HG02884 (cell line): ENCODE measurements around the gene MRPL39.

ENCODE experiments used
- ATAC-seq: cut with Tn5 transposase; IDR thresholded peaks from one replicate; pipeline ENCODE4 v1.9.1; 2021; ENCODE audit warnings: mild to moderate bottlenecking, moderate library complexity; ENCODE audit not compliant: unreplicated experiment

The MRPL39 gene

DNA sequence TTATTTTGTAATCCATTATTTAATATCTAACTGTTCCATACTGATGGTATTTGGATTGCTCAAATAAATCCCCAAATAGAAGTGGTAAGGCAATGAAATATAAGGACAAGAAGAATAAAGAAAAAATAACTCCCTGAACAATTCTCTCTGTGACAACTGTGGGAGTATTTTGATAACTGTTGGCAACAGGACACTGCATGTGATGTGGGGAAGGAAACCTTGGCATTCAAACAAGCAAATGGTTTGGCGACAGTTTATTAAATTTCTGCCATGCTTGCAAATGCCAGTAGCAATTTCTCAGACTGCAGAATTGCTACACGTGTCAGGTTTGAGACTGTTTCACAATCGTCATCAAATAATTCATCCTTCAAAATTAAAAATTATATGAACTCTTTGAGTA is 8.6 kb upstream of the MRPL39 start:
- ATAC-seq = no peak

DNA sequence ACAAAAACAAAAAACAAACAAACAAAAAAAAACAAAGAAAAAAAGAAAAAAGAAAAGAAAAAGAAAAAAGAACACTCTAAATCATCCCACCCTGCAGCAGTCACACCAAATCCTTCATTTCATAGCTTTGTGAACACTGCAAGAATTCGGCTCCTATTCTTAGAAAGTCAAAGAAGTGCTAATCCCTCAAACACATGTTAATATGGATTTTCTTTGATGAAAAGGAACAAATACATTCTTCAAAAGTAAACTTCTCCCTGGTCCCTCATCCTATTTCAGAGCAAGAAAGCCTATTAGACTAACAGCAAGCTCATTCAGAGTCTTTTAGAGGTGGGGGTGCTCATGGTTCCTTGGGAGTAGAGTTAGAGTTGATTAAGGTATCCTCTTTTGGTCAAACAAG is 7.2 kb upstream of the MRPL39 start:
- no peak for ATAC-seq

DNA sequence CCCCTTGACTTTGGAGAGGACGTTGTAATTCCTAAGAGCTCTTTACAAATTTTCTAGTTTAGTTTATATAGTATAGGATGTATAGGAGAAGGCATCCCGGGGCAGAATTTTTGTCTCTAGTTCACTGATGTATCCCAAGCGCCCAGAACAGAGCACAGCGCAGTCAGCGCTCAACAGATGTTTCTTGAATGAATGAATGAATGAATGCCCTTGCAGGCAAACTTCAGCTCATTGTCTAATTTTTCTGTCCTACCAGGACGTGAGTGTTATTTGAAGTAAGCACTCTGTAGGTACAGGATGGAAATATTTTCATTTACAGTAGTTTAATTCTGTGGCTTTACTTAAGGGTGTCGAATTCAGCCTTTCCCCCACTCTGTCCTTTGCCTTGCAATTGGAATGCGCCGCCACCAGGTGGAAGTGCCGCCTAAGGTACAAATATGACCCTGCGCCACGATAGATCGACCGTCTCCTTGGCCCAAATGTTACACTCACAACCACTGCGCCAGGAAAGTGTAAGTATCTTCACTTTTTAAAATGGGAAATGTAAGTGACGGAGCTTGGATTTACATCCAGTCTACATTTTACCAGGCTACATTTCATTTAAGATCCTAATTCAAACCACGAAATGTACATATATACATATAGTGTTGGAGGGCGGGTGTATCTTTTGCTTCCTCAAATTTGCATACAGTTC is 910 bp upstream of the MRPL39 start:
- peak; percentile 76 for ATAC-seq

DNA sequence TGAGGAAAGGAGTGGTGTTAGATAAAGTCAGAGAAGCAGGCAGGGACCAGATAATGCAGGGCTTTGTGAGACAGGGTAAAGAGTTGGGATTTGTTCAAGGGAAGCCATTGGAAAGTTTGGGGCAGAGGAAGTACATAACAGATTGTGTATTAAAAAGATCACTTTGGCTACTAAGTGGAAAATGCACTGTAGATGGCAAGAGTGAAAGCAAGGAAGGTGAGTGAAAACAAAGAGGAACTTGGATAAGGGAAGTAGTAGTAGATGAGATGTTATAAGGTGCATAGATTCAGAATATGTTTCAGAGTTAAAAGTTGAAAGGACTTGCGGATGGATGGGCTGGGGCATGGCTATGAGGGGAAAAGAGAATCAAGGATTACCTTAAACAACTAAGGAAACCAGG is 17.4 kb downstream of the MRPL39 start:
- no peak for ATAC-seq

DNA sequence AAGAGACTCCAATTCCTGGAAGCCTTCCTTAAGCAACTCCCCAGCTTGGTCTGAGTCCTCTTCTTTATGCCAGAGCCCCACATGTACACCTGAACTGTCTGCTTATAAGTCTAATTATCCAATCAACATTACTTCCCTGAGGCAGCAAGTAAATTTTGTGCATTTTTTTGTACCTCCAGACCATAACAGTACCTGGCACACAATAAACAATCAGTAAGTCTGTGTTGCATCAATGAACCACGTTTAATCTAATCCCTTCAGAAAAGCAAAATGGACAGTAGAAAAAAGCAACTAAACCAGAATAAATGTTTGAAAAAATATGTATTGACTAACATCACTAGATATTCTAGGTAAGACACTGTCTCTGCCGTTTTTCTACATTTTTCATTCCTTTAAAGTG is 20.5 kb downstream of the MRPL39 start:
- ATAC-seq = no peak

DNA sequence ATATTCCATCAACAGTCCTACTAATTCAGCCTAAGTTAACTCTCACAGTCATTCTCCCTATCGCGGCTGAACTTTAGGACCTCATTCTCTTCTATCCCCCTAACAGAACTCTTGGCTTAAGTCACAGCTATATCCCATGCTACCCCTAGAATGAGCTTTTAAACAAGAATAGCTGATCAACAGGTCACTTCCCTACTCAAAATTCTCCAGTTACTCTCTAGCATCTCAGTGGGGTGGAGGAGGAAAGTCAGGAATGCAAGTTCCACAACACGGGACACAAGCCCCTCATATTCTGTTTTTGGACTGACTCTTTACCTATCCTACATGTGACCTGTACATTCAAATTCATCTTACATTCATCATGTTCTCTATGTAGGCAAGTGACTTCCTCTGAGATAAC is 21.0 kb downstream of the MRPL39 start:
- ATAC-seq = no peak

DNA sequence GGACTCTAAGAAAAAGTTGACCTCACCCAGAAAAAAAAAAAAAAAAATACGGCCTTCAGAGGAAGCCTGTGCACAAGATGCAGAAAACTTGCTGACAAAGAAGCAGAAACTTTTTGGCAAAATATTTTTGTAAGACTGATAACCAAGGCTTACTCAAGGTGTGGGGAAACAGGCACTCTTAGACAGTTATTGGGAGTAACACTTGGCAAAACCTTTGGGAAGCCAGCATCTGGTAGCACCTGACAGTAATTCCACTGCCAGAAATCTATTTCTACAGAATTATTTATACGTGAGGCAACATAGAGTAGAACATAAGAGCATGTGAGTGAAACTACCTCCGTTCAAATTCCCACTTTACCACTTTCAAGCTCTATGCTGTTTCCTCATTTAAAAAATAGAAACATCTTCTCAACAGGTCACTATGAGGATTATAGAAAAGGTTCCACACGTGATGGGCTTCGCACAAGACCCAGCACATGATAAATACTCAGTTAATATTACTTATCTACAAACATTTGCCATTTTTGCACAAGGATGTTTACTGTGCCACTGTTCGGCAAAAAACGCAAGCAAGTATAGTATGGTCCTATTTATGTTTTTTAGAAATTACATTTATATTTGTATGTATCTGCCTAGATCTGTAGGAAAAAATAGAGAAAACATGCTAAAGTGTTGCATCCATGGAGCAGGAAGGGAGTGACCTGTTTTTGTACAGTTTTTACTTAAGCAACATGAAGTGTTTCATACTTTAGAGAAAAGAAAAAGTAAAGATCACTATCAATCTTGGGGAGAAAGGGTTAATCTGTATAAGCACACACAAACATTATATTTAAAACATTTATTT is 22.2 kb downstream of the MRPL39 start:
- no peak for ATAC-seq

DNA sequence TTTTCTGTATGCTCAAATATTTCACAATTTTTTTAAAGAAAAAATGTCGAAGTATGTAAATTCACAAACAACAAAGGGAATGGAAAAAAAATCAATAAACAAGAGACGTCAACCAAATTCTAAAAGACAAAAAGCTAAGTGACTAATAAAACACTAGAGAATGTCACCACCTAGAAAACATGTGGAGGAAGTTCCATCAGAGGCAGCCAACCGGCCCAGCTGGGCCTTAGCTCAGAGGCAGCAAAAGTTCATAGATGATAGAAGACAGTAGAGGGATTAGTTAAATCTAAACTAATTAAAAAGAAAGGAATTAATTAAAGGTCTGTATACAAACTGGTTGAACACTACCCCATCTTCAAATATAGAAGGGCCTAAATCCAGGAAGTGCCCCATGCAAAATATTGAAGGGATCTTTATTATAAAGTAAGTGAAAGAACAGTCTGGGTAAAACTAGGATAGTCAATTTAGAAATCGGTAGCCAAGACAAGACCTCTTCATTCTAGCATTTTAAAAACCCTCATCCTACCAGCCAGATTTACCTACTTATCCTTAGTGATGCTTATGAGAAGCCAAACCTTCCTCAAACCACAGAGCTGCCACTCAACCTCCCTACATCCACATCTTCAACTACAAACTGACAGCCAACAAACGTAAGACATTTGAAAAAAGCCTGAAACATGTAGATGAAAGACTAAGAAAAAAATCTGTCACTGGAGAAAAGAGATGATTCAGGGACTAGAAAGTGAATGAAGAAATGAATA is 23.7 kb downstream of the MRPL39 start:
- ATAC-seq = no peak

DNA sequence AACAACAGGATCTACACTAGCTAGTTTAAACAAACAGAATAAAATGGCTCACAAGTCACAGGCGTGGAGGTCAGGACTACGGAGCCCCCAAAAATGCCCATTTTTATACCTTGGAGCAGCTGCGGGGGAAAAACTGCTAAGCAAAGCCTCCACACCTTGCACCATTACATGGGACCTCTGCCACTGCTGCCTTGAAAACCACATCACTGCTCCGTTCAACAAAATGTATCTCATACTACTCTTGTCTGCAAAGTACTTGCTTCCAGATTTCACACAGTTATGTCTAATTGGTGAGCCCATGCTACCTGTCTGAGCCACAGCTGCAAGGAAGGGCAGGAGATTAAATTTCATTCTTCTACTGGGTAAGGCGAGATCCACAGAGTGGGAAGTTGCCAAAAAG is 24.4 kb downstream of the MRPL39 start:
- ATAC-seq = no peak

DNA sequence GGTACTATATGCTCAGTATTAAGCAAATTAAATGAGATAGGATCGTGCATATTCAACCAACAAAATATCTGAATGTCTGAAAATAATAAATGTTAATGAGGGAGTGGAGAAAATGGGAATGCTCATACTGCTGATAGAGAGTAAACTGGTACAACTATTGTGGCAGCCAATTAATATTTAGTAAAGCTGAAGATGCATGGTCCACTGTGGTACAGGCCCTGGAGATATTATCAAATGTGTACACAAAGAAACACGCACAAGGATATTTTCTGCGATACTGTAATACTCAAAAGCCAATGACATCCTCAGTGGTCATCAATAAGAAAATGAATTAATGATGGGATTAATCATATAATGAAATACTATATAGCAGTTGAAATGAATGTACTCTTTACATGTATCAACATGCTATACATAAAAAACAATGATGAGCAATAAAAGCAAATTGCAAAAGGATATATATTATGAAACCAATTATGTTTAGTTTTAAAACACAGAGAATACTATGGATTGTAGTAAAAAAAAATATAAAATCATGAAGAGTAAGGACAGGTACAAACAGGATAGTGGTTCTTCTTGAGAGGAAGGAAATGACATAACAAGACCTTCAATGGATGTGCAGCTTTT is 25.0 kb downstream of the MRPL39 start:
- ATAC-seq = no peak

DNA sequence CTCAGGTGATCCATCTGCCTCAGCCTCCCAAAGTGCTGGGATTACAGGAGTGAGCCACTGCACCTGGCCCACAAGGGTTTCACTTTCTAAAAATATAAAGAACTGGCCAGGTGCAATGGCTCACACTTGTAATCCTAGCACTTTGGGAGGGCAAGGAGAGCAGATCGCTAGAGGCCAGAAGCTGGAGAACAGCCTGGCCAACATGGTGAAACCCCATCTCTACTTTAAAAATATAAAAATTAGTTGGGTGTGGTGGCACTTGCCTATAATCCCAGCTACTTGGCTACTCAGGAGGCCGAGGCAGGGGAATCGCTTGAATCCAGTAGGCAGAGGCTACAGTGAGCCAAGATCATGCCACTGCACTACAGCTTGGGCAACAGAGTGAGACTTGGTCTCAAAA is 25.7 kb downstream of the MRPL39 start:
- no peak for ATAC-seq

DNA sequence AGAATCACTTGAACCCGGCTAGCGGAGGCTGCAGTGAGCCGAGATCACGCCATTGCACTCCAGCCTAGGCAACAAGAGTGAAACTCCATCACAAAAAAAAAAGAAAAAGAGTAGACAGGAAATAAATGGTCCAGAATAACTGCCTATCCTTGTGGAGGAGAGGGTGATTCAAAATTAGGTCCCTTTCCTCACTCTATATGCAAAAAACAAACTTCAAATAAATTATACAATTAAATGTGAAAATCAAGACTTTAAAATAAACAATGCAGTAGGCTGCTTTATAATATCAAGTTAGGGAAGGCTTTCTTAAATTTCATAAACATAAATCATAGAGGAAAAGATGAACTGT is 26.4 kb downstream of the MRPL39 start:
- no peak for ATAC-seq

DNA sequence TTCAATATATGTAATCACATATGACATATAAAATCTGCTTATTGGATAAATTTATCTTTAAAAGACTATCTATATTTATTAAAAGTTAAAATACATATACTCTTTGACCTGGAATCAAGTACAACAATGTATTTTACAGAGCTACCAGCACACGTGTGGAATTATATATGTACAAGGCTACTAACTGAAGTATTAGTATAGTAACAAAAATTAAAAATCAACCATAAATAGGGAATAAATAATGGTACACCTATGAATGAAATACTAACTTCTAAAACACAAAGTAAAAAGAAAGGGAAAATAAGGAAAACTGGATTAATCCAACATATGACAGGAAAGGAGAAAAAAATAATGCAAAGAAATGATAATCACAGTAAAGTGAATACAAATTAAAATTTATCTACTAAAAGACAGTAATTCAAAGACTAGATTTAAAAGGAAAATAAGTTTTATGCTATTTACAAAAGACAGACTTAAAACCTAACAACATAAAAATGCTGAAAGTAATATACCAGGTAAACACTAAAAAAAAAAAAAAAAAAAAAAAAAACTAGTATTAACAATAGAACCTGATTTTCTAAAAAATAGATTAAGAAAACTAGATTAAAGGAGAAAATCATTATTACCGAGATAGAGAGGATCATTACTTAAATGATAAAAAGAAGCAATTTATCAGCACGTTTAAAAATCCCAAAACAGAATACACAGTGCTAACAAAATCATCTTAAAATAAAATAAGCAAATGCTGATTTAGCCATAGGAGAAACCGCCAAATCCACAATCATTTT is 27.9 kb downstream of the MRPL39 start:
- no peak for ATAC-seq

DNA sequence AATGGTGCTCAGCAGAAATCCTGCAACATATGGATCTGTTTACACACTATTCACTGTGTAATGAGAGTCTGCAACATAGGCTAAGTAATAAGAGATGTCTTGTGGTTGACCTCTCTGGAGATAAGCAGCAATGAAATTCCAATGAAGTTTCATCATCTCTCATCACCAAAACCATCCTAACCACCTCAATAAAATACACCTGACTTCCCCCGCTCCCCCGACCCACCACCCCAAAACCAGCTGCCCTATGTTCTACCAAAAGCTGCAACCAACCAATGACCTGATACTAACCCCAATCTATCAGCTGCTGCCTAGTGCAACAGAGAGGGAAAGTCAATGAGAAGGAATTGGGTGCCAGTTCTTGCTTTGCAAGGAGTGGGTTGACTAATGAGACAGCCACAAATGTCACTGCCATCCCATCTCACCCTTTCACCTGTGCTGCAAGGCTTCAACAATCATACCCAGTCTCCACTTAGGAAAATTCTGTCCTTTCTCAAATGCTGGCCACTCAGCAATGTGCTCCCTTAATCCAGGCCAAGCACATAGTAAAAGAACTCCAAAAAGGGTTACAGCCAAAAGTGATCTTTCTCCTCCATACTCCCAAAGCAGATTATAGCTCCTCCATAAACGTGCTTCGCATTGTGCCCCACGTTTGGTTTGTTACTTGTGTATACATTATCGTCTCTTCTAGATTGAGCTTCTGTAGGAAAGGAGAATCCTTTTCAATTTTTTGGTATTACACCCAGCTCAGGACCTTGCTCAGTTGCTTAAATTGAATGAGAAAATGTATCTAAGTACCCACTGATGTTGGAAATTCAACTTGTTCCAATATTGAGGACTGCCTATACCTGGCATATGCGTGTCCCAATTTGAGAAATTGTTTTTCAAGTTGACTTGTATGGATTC is 29.0 kb downstream of the MRPL39 start:
- peak; percentile 23 for ATAC-seq

DNA sequence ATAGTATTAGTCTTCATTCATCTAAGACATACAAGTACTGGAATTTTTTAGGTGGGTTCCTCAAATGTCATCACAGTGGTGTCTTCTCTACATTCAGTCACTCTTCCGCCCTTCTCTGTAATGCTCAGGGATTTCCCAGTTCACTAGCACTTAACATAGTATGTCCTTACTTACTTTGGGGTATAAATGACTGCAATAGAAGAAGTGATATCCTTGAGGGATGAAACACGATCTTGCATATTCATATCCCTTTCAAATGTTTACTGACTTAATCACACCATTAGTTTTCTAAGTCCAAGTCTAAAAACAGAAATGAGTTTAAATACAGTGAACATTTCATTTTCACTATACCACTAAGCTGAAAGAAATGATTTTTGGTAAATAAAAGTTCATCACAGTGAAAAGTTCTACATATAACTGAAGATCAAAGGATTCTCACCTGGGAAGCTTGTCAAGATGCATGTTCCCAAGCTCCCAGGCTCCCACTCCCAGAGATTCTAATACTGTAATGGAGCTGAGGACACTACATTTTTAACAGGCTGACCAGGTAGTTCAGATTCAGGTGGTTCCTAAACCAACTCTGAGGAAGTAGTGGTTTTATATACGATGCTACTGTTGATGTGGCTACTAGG is 29.7 kb downstream of the MRPL39 start:
- peak; percentile 3 for ATAC-seq

DNA sequence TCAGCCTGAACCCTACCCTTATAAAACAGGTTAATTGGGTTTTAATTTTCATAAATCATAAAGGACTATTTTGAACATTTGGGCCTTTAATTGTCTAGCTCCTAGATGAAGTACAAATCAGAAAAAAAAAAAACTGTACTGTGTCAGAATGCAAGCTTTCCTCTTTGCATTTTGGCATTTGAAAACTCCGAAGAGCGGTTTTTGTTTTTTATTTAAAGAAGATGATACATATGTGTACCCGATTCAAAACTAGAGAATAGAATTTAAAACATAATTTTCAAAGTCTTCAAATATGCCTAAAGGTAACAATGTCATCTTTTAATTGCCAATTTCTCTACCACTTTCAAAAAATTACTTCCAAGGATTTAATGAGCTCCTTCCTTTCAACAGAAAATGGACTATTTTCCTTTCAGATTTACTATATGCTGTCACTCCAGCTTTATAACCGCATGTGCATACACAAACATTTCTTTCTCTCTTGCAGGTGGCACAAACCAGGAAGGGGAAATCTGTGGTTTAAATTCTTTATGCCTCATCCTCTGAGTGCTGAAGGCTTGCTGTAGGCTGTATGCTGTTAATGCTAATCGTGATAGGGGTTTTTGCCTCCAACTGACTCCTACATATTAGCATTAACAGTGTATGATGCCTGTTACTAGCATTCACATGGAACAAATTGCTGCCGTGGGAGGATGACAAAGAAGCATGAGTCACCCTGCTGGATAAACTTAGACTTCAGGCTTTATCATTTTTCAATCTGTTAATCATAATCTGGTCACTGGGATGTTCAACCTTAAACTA is 33.7 kb downstream of the MRPL39 start:
- peak; percentile 19 for ATAC-seq

DNA sequence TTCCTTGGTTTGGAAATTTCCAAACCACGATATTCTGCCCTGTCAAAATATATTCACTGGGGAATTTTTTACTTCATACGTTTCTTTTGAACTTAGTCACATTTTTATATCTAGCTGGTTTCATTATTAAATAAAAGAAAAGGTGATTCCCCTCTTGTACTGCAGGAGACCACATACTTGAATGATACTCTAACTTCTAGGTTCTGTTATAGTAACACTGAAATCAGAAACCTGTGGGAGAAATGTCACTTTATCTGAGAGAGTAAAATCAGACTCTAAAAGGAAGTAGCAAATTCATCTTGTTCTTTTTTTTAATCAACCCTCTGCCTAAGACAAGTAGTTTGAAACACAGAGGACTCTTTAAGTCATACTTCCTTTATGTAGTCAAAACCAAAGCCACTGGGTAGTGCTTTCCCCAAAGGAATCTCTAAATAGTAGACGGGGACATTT is 34.4 kb downstream of the MRPL39 start:
- ATAC-seq = peak; percentile 36

DNA sequence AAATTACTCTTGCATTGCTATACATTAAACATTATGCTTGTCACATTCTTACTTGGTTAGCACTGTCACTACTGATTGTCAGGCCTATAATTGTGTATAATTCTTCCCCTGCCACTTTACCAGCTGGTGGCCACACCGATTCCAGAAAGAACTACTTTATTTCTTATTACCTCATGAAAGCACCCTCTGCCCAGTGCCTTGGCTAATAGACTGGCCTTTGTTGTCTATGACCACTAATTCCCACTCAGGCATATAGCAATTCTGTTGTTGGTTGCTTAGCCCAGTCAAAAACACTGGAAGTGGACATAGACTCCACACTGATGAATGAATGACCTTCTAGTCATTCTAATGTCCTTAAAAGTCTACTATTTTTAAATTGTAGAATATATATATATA is 35.6 kb downstream of the MRPL39 start:
- ATAC-seq = no peak
